Measurements from ENCODE around the gene TANGO2.

DNA sequence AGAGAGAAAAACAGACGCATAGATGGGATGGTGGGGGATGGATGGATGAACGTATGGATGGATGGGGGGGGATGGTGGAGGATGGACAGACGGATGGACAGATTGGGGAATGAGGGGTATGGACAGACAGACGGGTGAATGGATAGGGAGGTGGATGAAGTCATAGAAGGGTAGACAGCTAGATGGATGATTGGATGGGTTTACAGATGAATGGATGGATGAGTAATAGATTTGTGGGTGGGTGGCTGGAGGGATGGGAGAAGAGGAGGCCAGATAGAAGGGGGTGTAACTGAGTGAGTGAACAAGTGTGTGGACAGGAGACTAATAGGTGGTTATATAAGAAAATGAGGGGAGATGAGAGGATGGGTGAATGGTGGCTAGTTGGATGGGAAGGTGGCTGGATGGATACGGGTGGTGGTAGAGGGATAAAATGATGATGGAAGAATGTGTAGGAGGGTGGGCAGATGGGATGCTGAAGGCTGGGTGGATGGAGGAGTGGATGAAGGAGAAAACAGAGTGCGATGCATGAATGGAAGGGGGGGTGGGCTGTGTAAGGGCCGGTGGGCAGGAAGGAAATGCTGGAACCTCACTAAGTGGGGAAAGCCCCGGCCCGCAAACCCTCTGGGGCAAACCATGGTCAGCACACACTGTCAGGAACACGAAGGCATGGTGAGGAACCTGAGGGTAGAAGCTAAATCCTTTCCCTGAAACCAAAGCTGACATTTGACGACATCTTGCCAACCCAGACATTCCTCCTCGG lies 25.9 kb upstream of the TANGO2 start:
- TF ChIP-seq CEBPB (IDR thresholded peaks at IDR 0.05; ENCODE audit: low read depth) (no peak), TCF7L2 (IDR thresholded peaks at IDR 0.05; ENCODE audit: borderline replicate concordance, extremely low read depth, insufficient read depth, insufficient read length) (no peak), SRF (IDR thresholded peaks at IDR 0.05; ENCODE audit: low read depth) (no peak), ZNF274 (IDR thresholded peaks at IDR 0.05; ENCODE audit: low read depth, low read length) (no peak), YY1 (IDR thresholded peaks at IDR 0.05; ENCODE audit: extremely low read depth, insufficient replicate concordance, low read depth, low read length) (no peak), EZH2 (IDR thresholded peaks at IDR 0.05) (no peak), POLR2A (IDR thresholded peaks at IDR 0.05; ENCODE audit: borderline replicate concordance, extremely low read depth, insufficient read depth, insufficient read length) (no peak), ELF1 (IDR thresholded peaks at IDR 0.05; ENCODE audit: borderline replicate concordance, low read depth) (no peak), POLR2AphosphoS5 (IDR thresholded peaks at IDR 0.05; ENCODE audit: low read depth, low read length) (no peak)
- TF ChIP-seq, protein P1, sequence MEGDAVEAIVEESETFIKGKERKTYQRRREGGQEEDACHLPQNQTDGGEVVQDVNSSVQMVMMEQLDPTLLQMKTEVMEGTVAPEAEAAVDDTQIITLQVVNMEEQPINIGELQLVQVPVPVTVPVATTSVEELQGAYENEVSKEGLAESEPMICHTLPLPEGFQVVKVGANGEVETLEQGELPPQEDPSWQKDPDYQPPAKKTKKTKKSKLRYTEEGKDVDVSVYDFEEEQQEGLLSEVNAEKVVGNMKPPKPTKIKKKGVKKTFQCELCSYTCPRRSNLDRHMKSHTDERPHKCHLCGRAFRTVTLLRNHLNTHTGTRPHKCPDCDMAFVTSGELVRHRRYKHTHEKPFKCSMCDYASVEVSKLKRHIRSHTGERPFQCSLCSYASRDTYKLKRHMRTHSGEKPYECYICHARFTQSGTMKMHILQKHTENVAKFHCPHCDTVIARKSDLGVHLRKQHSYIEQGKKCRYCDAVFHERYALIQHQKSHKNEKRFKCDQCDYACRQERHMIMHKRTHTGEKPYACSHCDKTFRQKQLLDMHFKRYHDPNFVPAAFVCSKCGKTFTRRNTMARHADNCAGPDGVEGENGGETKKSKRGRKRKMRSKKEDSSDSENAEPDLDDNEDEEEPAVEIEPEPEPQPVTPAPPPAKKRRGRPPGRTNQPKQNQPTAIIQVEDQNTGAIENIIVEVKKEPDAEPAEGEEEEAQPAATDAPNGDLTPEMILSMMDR (IDR thresholded peaks at IDR 0.05 in 2 of 3, conservative IDR thresholded peaks at IDR 0.05 in 1 of 3; ENCODE audit: borderline replicate concordance in 1 of 3, insufficient read depth in 1 of 3, low read depth in 2 of 3, low read length in 2 of 3): no peak
- TF ChIP-seq, protein P2, sequence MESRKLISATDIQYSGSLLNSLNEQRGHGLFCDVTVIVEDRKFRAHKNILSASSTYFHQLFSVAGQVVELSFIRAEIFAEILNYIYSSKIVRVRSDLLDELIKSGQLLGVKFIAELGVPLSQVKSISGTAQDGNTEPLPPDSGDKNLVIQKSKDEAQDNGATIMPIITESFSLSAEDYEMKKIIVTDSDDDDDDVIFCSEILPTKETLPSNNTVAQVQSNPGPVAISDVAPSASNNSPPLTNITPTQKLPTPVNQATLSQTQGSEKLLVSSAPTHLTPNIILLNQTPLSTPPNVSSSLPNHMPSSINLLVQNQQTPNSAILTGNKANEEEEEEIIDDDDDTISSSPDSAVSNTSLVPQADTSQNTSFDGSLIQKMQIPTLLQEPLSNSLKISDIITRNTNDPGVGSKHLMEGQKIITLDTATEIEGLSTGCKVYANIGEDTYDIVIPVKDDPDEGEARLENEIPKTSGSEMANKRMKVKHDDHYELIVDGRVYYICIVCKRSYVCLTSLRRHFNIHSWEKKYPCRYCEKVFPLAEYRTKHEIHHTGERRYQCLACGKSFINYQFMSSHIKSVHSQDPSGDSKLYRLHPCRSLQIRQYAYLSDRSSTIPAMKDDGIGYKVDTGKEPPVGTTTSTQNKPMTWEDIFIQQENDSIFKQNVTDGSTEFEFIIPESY (IDR thresholded peaks at IDR 0.05; ENCODE audit: extremely low read depth, insufficient replicate concordance, low read length): no peak
- TF ChIP-seq, protein P3, sequence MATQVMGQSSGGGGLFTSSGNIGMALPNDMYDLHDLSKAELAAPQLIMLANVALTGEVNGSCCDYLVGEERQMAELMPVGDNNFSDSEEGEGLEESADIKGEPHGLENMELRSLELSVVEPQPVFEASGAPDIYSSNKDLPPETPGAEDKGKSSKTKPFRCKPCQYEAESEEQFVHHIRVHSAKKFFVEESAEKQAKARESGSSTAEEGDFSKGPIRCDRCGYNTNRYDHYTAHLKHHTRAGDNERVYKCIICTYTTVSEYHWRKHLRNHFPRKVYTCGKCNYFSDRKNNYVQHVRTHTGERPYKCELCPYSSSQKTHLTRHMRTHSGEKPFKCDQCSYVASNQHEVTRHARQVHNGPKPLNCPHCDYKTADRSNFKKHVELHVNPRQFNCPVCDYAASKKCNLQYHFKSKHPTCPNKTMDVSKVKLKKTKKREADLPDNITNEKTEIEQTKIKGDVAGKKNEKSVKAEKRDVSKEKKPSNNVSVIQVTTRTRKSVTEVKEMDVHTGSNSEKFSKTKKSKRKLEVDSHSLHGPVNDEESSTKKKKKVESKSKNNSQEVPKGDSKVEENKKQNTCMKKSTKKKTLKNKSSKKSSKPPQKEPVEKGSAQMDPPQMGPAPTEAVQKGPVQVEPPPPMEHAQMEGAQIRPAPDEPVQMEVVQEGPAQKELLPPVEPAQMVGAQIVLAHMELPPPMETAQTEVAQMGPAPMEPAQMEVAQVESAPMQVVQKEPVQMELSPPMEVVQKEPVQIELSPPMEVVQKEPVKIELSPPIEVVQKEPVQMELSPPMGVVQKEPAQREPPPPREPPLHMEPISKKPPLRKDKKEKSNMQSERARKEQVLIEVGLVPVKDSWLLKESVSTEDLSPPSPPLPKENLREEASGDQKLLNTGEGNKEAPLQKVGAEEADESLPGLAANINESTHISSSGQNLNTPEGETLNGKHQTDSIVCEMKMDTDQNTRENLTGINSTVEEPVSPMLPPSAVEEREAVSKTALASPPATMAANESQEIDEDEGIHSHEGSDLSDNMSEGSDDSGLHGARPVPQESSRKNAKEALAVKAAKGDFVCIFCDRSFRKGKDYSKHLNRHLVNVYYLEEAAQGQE (IDR thresholded peaks at IDR 0.05; ENCODE audit: low read depth): no peak

All from HCT116 (cell line).